Colonic mucosa (tissue), 4 donors: Measurements from ENCODE around the gene LBHD2. TPM values are rescaled to one million over a fixed set of nuclear protein-coding genes. Genes with fewer than 3 reads are reported as not detected.
A peak's percentile ranks its signal among the peaks of the same experiment; 100 is the strongest.

Source experiments
- DNase-seq: peaks from one replicate; pipeline ENCODE4 v3.0.0-alpha.2; 2020
- H3K27ac ChIP-seq: fragments of 200-600 bp; one replicate; pipeline ENCODE4 v1.8.0; 2021
- H3K27me3 ChIP-seq: fragments of 200-600 bp; one replicate; pipeline ENCODE4 v1.8.0; 2021
- H3K36me3 ChIP-seq: fragments of 200-600 bp; one replicate; pipeline ENCODE4 v1.8.0; 2021
- H3K4me1 ChIP-seq: fragments of 200-600 bp; one replicate; pipeline ENCODE4 v1.8.0; 2021; ENCODE audit warnings: mild to moderate bottlenecking
- H3K4me3 ChIP-seq: fragments of 200-600 bp; one replicate; pipeline ENCODE4 v1.8.0; 2021
- H3K9ac ChIP-seq, 2 donors: one replicate each; pipeline ENCODE4 v1.7.0; 2013; ENCODE audit warnings: control low read depth in 2 of 2, low read depth in 2 of 2, low read length in 2 of 2
- H3K9me3 ChIP-seq: fragments of 200-600 bp; one replicate; pipeline ENCODE4 v1.8.0; 2021
- CTCF ChIP-seq: fragments of 200-600 bp; IDR thresholded peaks from one replicate; pipeline ENCODE4 v1.8.0; 2022; ENCODE audit warnings: antibody characterized with exemption, mild to moderate bottlenecking
- intact Hi-C: fragments of 100-400 bp; cut with DNase I; formaldehyde crosslinking; loops from one replicate; pipeline ENCODE4 v1.14.1; 2022
- total RNA-seq, 2 donors: library from RNA; stranded (reverse); fragmentation: NEBNext Ultra II Directional in 1 of 2; extraction: Animal tissue kit (Norgen Biotek cat#: 25700) in 1 of 2; gene quantifications; one replicate each; pipeline ENCODE4 v1.2.1, GENCODE V29; 2021
- donor health status: healthy.
- donor health status: DM: no; HTN: no; CAD: no.
- donor health status: DM: no; HTN: no; CAD: no.

The LBHD2 gene
- total RNA-seq, 2 donors from 2014 or later = not detected

- Histone ChIP-seq H3K4me3 (peak within 1 kb of the TSS; percentile 93), H3K9me3 (no peaks in the 10 kb centered on the region), H3K36me3 (no peaks in the 10 kb centered on the region), H3K9ac (peak within 1 kb of the TSS; percentile 84 to 91), H3K27ac (peak within 1 kb of the TSS; percentile 94), H3K4me1 (peaks cover 4% of the 10 kb centered on the region), H3K27me3 (no peaks in the 10 kb centered on the region)
- no peak for TF ChIP-seq CTCF
- intact Hi-C loops = no loop called here
- DNase-seq = peak; percentile 85
These were observed 26.4 kb upstream of the LBHD2 start, which contains the start of gene CDC42BPB for GRCh38 chr14:103057372-103058163. Gene CDC42BPB, minus strand, starts transcription at chr14:103057549. Its CDS starts 376 bp downstream, at chr14:103057173.

- H3K9ac ChIP-seq = peak overlapping the region; percentile 84
- DNase-seq = no peak
- no peak for TF ChIP-seq CTCF
- H3K9me3 ChIP-seq = no peaks in the 10 kb centered on the region
- peaks cover 4% of the 10 kb centered on the region for H3K4me1 ChIP-seq
- H3K36me3 ChIP-seq = no peaks in the 10 kb centered on the region
- H3K27ac ChIP-seq = peak overlapping the region; percentile 63
- intact Hi-C loops = no loop called here
- no peaks in the 10 kb centered on the region for H3K27me3 ChIP-seq
- peak overlapping the region; percentile 74 for H3K4me3 ChIP-seq
These were observed 25.6 kb upstream of the LBHD2 start for GRCh38 chr14:103058164-103059055.

GRCh38 chr14:103059556-103059955 lies 24.5 kb upstream of the LBHD2 start:
- Histone ChIP-seq H3K4me1 (peaks cover 4% of the 10 kb centered on the region), H3K27ac (no peak overlapping the region), H3K9ac (no peak overlapping the region), H3K9me3 (no peaks in the 10 kb centered on the region), H3K27me3 (no peaks in the 10 kb centered on the region), H3K36me3 (no peaks in the 10 kb centered on the region), H3K4me3 (no peak overlapping the region)
- TF ChIP-seq CTCF = no peak
- intact Hi-C loops = no loop called here
- no peak for DNase-seq

- intact Hi-C loops = no loop called here
- H3K27ac ChIP-seq = no peak overlapping the region
- H3K9ac ChIP-seq = no peak overlapping the region
- no peak for DNase-seq
- H3K4me1 ChIP-seq = peaks cover 4% of the 10 kb centered on the region
- TF ChIP-seq CTCF = no peak
- H3K9me3 ChIP-seq = no peaks in the 10 kb centered on the region
- H3K27me3 ChIP-seq = no peaks in the 10 kb centered on the region
- no peaks in the 10 kb centered on the region for H3K36me3 ChIP-seq
- no peak overlapping the region for H3K4me3 ChIP-seq
These were observed 22.5 kb upstream of the LBHD2 start for GRCh38 chr14:103061482-103061976.

GRCh38 chr14:103064436-103064835 lies 19.6 kb upstream of the LBHD2 start:
- Histone ChIP-seq H3K36me3 (no peaks in the 10 kb centered on the region), H3K4me3 (no peak overlapping the region), H3K9me3 (no peaks in the 10 kb centered on the region), H3K4me1 (no peaks in the 10 kb centered on the region), H3K27ac (no peak overlapping the region), H3K9ac (no peak overlapping the region), H3K27me3 (no peaks in the 10 kb centered on the region)
- TF ChIP-seq CTCF = no peak
- intact Hi-C loops = no loop called here
- no peak for DNase-seq
